T-helper 2 cell treated with Interferon-gamma antibody and Interleukin-4, amounts not matched to agents 5 μg/mL and 100 μg/mL, for 36 hours (primary cell): Measurements from ENCODE around the gene ELOVL5.

Source experiments
- DNase-seq: peaks from one replicate; pipeline ENCODE4 v3.0.0; 2021; ENCODE audit warnings: low spot score
- H3K27ac Mint-ChIP-seq: one replicate; pipeline ENCODE4 v1.8.0; 2021; ENCODE audit warnings: mild to moderate bottlenecking, mixed read lengths
- H3K27me3 Mint-ChIP-seq: one replicate; pipeline ENCODE4 v1.8.0; 2021; ENCODE audit warnings: low read depth, mixed read lengths
- H3K36me3 Mint-ChIP-seq: one replicate; pipeline ENCODE4 v1.8.0; 2021; ENCODE audit warnings: low read depth, mixed read lengths
- H3K4me1 Mint-ChIP-seq: one replicate; pipeline ENCODE4 v1.8.0; 2021; ENCODE audit warnings: low read depth, mixed read lengths
- H3K4me3 Mint-ChIP-seq: one replicate; pipeline ENCODE4 v1.8.0; 2022; ENCODE audit warnings: mild to moderate bottlenecking, moderate library complexity, mixed read lengths
- H3K9me3 Mint-ChIP-seq: one replicate; pipeline ENCODE4 v1.8.0; 2021; ENCODE audit warnings: mixed read lengths

ELOVL5 gene

GRCh38 chr6:53369876-53370515 is 21.2 kb upstream of the ELOVL5 start:
- H3K4me3 Mint-ChIP-seq, result no peak overlapping the region
- peaks cover 3% of the 10 kb centered on the region for H3K4me1 Mint-ChIP-seq
- H3K9me3 Mint-ChIP-seq, result peaks cover 12% of the 10 kb centered on the region

GRCh38 chr6:53369051-53369450 is 20.3 kb upstream of the ELOVL5 start:
- Mint-ChIP-seq H3K4me1 (peaks cover 3% of the 10 kb centered on the region), H3K9me3 (peaks cover 12% of the 10 kb centered on the region), H3K36me3 (peaks cover 5% of the 10 kb centered on the region), H3K27ac (no peak overlapping the region), H3K4me3 (no peak overlapping the region), H3K27me3 (peaks cover 19% of the 10 kb centered on the region)
- no peak for DNase-seq

More at GRCh38 chr6:53369876-53370515, 21.2 kb upstream of the ELOVL5 start:
- no peak for DNase-seq
- Mint-ChIP-seq H3K27me3 (peaks cover 24% of the 10 kb centered on the region), H3K27ac (no peak overlapping the region), H3K36me3 (peaks cover 5% of the 10 kb centered on the region)

- Mint-ChIP-seq H3K27ac (no peak overlapping the region), H3K4me1 (peaks cover 13% of the 10 kb centered on the region), H3K4me3 (no peak overlapping the region), H3K27me3 (peaks cover 12% of the 10 kb centered on the region), H3K9me3 (peaks cover 12% of the 10 kb centered on the region), H3K36me3 (peaks cover 6% of the 10 kb centered on the region)
- no peak for DNase-seq
Observed at GRCh38 chr6:53366128-53366641, 17.4 kb upstream of the ELOVL5 start.

GRCh38 chr6:53363341-53364079 is 14.8 kb upstream of the ELOVL5 start:
- H3K4me1 Mint-ChIP-seq, result peaks cover 28% of the 10 kb centered on the region
- H3K4me3 Mint-ChIP-seq, result no peak overlapping the region
- peaks cover 10% of the 10 kb centered on the region for H3K36me3 Mint-ChIP-seq
- peaks cover 12% of the 10 kb centered on the region for H3K9me3 Mint-ChIP-seq
- no peak overlapping the region for H3K27ac Mint-ChIP-seq
- no peak for DNase-seq
- H3K27me3 Mint-ChIP-seq, result no peaks in the 10 kb centered on the region

- no peaks in the 10 kb centered on the region for H3K27me3 Mint-ChIP-seq
- H3K4me1 Mint-ChIP-seq, result peaks cover 36% of the 10 kb centered on the region
- H3K9me3 Mint-ChIP-seq, result peaks cover 1% of the 10 kb centered on the region
- H3K4me3 Mint-ChIP-seq, result peak overlapping the region; percentile 94
- peak; percentile 49 for DNase-seq
- peaks cover 4% of the 10 kb centered on the region for H3K36me3 Mint-ChIP-seq
- H3K27ac Mint-ChIP-seq, result peak overlapping the region; percentile 93
Observed at GRCh38 chr6:53361549-53362031, 12.8 kb upstream of the ELOVL5 start.

- peak overlapping the region; percentile 94 for H3K4me3 Mint-ChIP-seq
- peaks cover 4% of the 10 kb centered on the region for H3K36me3 Mint-ChIP-seq
- peaks cover 36% of the 10 kb centered on the region for H3K4me1 Mint-ChIP-seq
- no peaks in the 10 kb centered on the region for H3K9me3 Mint-ChIP-seq
- H3K27me3 Mint-ChIP-seq, result peaks cover 2% of the 10 kb centered on the region
- DNase-seq, result no peak
- H3K27ac Mint-ChIP-seq, result peak overlapping the region; percentile 98
Observed at GRCh38 chr6:53360093-53360912, 11.6 kb upstream of the ELOVL5 start.

GRCh38 chr6:53359843-53360092 is 11.0 kb upstream of the ELOVL5 start:
- Mint-ChIP-seq H3K36me3 (peaks cover 4% of the 10 kb centered on the region), H3K27ac (peak overlapping the region; percentile 98), H3K4me1 (peaks cover 36% of the 10 kb centered on the region), H3K4me3 (peak overlapping the region; percentile 94), H3K27me3 (peaks cover 3% of the 10 kb centered on the region), H3K9me3 (no peaks in the 10 kb centered on the region)
- no peak for DNase-seq

- Mint-ChIP-seq H3K9me3 (no peaks in the 10 kb centered on the region), H3K36me3 (peaks cover 4% of the 10 kb centered on the region), H3K27ac (peak overlapping the region; percentile 98), H3K4me3 (peak overlapping the region; percentile 94), H3K27me3 (peaks cover 8% of the 10 kb centered on the region), H3K4me1 (peaks cover 36% of the 10 kb centered on the region)
- DNase-seq, result peak; percentile 95
Observed at GRCh38 chr6:53359095-53359842, 10.5 kb upstream of the ELOVL5 start.

- DNase-seq, result no peak
- Mint-ChIP-seq H3K36me3 (peaks cover 4% of the 10 kb centered on the region), H3K4me3 (peak overlapping the region; percentile 84), H3K4me1 (peaks cover 37% of the 10 kb centered on the region), H3K27ac (peak overlapping the region; percentile 98), H3K27me3 (peaks cover 12% of the 10 kb centered on the region), H3K9me3 (no peaks in the 10 kb centered on the region)
Observed at GRCh38 chr6:53358440-53359094, 9.8 kb upstream of the ELOVL5 start.

GRCh38 chr6:53357576-53358360 is 9.0 kb upstream of the ELOVL5 start:
- Mint-ChIP-seq H3K4me3 (peak overlapping the region; percentile 40), H3K27me3 (peaks cover 20% of the 10 kb centered on the region), H3K36me3 (peaks cover 4% of the 10 kb centered on the region), H3K9me3 (no peaks in the 10 kb centered on the region), H3K4me1 (peaks cover 39% of the 10 kb centered on the region), H3K27ac (peak overlapping the region; percentile 65)
- no peak for DNase-seq

GRCh38 chr6:53353624-53354023 is 4.9 kb upstream of the ELOVL5 start:
- H3K4me1 Mint-ChIP-seq, result peaks cover 20% of the 10 kb centered on the region
- no peak overlapping the region for H3K27ac Mint-ChIP-seq
- no peak for DNase-seq
- peaks cover 34% of the 10 kb centered on the region for H3K27me3 Mint-ChIP-seq
- no peak overlapping the region for H3K4me3 Mint-ChIP-seq
- no peaks in the 10 kb centered on the region for H3K36me3 Mint-ChIP-seq
- H3K9me3 Mint-ChIP-seq, result no peaks in the 10 kb centered on the region

- Mint-ChIP-seq H3K4me3 (no peak overlapping the region), H3K36me3 (peaks cover 4% of the 10 kb centered on the region), H3K4me1 (peaks cover 11% of the 10 kb centered on the region), H3K27ac (no peak overlapping the region), H3K9me3 (no peaks in the 10 kb centered on the region), H3K27me3 (peaks cover 34% of the 10 kb centered on the region)
- DNase-seq, result no peak
Observed at GRCh38 chr6:53352360-53352759, 3.6 kb upstream of the ELOVL5 start.
